Neural cell (in vitro differentiated cells): ENCODE results near the gene CCSER2. TPM values are rescaled to one million over a fixed set of nuclear protein-coding genes. Genes with fewer than 3 reads are reported as not detected.

Experiments used
- H2AFZ ChIP-seq: fragments of 200-600, 300-800 bp; sonication (generic), shearing (Covaris generic); 2 replicates; pipeline ENCODE4 v1.6.0; 2014; ENCODE audit warnings: low read depth, mild to moderate bottlenecking, antibody characterized with exemption, low read length, moderate library complexity
- H3F3A ChIP-seq: fragments of 200-600 bp; shearing (Covaris generic); 2 replicates; pipeline ENCODE4 v1.6.1; 2016; ENCODE audit warnings: mild to moderate bottlenecking, moderate library complexity, mixed read lengths, antibody characterized with exemption, low read length; ENCODE audit not compliant: insufficient read depth, poor library complexity, severe bottlenecking
- H3K27ac ChIP-seq: fragments of 200-600, 300-800 bp; sonication (generic), shearing (Covaris generic); 2 replicates; pipeline ENCODE4 v1.5.1; 2014; ENCODE audit warnings: mild to moderate bottlenecking, low read length, moderate library complexity
- H3K27me3 ChIP-seq: fragments of 300-800, 200-600 bp; sonication (generic), shearing (Covaris generic); 2 replicates; pipeline ENCODE4 v1.6.0; 2014; ENCODE audit warnings: mild to moderate bottlenecking, low read depth, low read length, moderate library complexity; ENCODE audit not compliant: insufficient read depth
- H3K36me3 ChIP-seq: fragments of 300-800, 200-600 bp; sonication (generic), shearing (Covaris generic); 2 replicates; pipeline ENCODE4 v1.5.1; 2014; ENCODE audit warnings: mild to moderate bottlenecking, antibody characterized with exemption, low read length, moderate library complexity; ENCODE audit not compliant: insufficient read depth
- H3K4me2 ChIP-seq: fragments of 300-800, 200-600 bp; sonication (generic), shearing (Covaris generic); 2 replicates; pipeline ENCODE4 v1.6.0; 2014; ENCODE audit warnings: mild to moderate bottlenecking, low read length
- H3K4me3 ChIP-seq: fragments of 300-800, 200-600 bp; sonication (generic), shearing (Covaris generic); 2 replicates; pipeline ENCODE4 v1.5.1; 2014; ENCODE audit warnings: mild to moderate bottlenecking, low read length, moderate library complexity
- H3K79me2 ChIP-seq: fragments of 200-600 bp; shearing (Covaris generic); replicated peaks from 2 replicates; pipeline ENCODE4 v1.6.0; 2014; ENCODE audit warnings: mild to moderate bottlenecking, low read length, moderate library complexity; ENCODE audit not compliant: insufficient read depth
- H3K9ac ChIP-seq: fragments of 300-800, 200-600 bp; sonication (generic), shearing (Covaris generic); 2 replicates; pipeline ENCODE4 v1.6.1; 2016; ENCODE audit warnings: mild to moderate bottlenecking, low read length, mixed read lengths
- H3K9me2 ChIP-seq: fragments of 200-600 bp; shearing (Covaris generic); 2 replicates; pipeline ENCODE4 v1.6.1; 2016; ENCODE audit warnings: mild to moderate bottlenecking, low read length, mixed read lengths; ENCODE audit not compliant: insufficient read depth
- H3K9me3 ChIP-seq: fragments of 200-600, 300-800 bp; sonication (generic), shearing (Covaris generic); 2 replicates; pipeline ENCODE4 v1.6.1; 2016; ENCODE audit warnings: mild to moderate bottlenecking, mixed run types, low read length, moderate library complexity, mixed read lengths
- H4K20me1 ChIP-seq: fragments of 200-600 bp; shearing (Covaris generic); 2 replicates; pipeline ENCODE4 v1.6.1; 2016; ENCODE audit warnings: mild to moderate bottlenecking, mixed run types; ENCODE audit not compliant: insufficient read depth
- CTCF ChIP-seq: fragments of 450-650 bp; IDR thresholded peaks from 2 replicates; pipeline ENCODE4 v1.5.1; 2014; ENCODE audit warnings: antibody characterized with exemption, mild to moderate bottlenecking, moderate library complexity; ENCODE audit not compliant: poor library complexity, severe bottlenecking
- EP300 ChIP-seq: fragments of 450-650 bp; conservative IDR thresholded peaks from 2 replicates; pipeline ENCODE4 v1.6.1; 2014; ENCODE audit warnings: antibody characterized with exemption, mild to moderate bottlenecking, moderate library complexity; ENCODE audit not compliant: poor library complexity, severe bottlenecking
- EZH2 ChIP-seq: fragments of 200-600, 300-800 bp; shearing (Covaris generic), sonication (generic); IDR thresholded peaks from 2 replicates; pipeline ENCODE4 v1.6.1; 2014; ENCODE audit warnings: antibody characterized with exemption, low read length, borderline replicate concordance, mild to moderate bottlenecking; ENCODE audit not compliant: insufficient read depth, poor library complexity, severe bottlenecking
- MXI1 ChIP-seq: fragments of 450-650 bp; conservative IDR thresholded peaks from 2 replicates; pipeline ENCODE4 v1.6.1; 2014; ENCODE audit warnings: antibody characterized with exemption, mild to moderate bottlenecking; ENCODE audit not compliant: poor library complexity, severe bottlenecking
- POLR2AphosphoS5 ChIP-seq: IDR thresholded peaks from 2 replicates; pipeline ENCODE4 v1.6.1; 2012
- RAD21 ChIP-seq: fragments of 450-650 bp; conservative IDR thresholded peaks from 2 replicates; pipeline ENCODE4 v1.6.1; 2014; ENCODE audit warnings: antibody characterized with exemption, mild to moderate bottlenecking, moderate library complexity
- REST ChIP-seq: IDR thresholded peaks from 2 replicates; pipeline ENCODE4 v1.6.1; 2012; ENCODE audit warnings: borderline replicate concordance
- SMC3 ChIP-seq: fragments of 450-650 bp; conservative IDR thresholded peaks from 2 replicates; pipeline ENCODE4 v1.6.1; 2014; ENCODE audit warnings: antibody characterized with exemption, mild to moderate bottlenecking, moderate library complexity; ENCODE audit not compliant: poor library complexity
- TAF1 ChIP-seq: IDR thresholded peaks from 2 replicates; pipeline ENCODE4 v1.6.1; 2012; ENCODE audit warnings: low read depth
- polyA plus RNA-seq: library from polyadenylated mRNA; depleted of rRNA; stranded (reverse); fragments of >200 nt; gene quantifications from 2 replicates; pipeline ENCODE4 v1.2.3, GENCODE V29; 2014

The CCSER2 gene
- polyA plus RNA-seq, 1 donor from 2014 or later, result 38.3 TPM

GRCh38 chr10:84355106-84355505 is 26.7 kb downstream of the CCSER2 start:
- Histone ChIP-seq H3K4me2 (no peak overlapping the region), H3F3A (no peaks in the 10 kb centered on the region), H3K4me3 (no peak overlapping the region), H3K9me3 (no peaks in the 10 kb centered on the region), H4K20me1 (no peaks in the 10 kb centered on the region), H3K79me2 (peaks cover 47% of the 10 kb centered on the region), H2AFZ (no peak overlapping the region), H3K9ac (no peak overlapping the region), H3K36me3 (no peaks in the 10 kb centered on the region), H3K27me3 (no peaks in the 10 kb centered on the region), H3K9me2 (no peaks in the 10 kb centered on the region), H3K27ac (no peak overlapping the region)
- TF ChIP-seq CTCF, result no peak
- no peak for TF ChIP-seq MXI1
- TF ChIP-seq EP300, result no peak
- TF ChIP-seq TAF1, result no peak
- no peak for TF ChIP-seq RAD21
- TF ChIP-seq SMC3, result no peak
- no peak for TF ChIP-seq EZH2
- no peak for TF ChIP-seq REST
- TF ChIP-seq POLR2AphosphoS5, result no peak

GRCh38 chr10:84356928-84357327 is 28.5 kb downstream of the CCSER2 start:
- Histone ChIP-seq H3K36me3 (no peaks in the 10 kb centered on the region), H3K9ac (no peak overlapping the region), H3K9me3 (no peaks in the 10 kb centered on the region), H3K27ac (no peak overlapping the region), H3F3A (no peaks in the 10 kb centered on the region), H3K4me2 (no peak overlapping the region), H3K27me3 (no peaks in the 10 kb centered on the region), H3K79me2 (peaks cover 41% of the 10 kb centered on the region), H2AFZ (no peak overlapping the region), H3K9me2 (no peaks in the 10 kb centered on the region), H3K4me3 (no peak overlapping the region), H4K20me1 (no peaks in the 10 kb centered on the region)
- TF ChIP-seq MXI1 (no peak), CTCF (no peak), SMC3 (no peak), REST (no peak), TAF1 (no peak), EZH2 (no peak), RAD21 (no peak)
